ENCODE measurements around the gene BICD2.
"Not testable (repeated sequence)": the region's sequence is repeated elsewhere in the genome, so short reads cannot be mapped to it uniquely, and the experiment has no call there.

BICD2 gene

DNA sequence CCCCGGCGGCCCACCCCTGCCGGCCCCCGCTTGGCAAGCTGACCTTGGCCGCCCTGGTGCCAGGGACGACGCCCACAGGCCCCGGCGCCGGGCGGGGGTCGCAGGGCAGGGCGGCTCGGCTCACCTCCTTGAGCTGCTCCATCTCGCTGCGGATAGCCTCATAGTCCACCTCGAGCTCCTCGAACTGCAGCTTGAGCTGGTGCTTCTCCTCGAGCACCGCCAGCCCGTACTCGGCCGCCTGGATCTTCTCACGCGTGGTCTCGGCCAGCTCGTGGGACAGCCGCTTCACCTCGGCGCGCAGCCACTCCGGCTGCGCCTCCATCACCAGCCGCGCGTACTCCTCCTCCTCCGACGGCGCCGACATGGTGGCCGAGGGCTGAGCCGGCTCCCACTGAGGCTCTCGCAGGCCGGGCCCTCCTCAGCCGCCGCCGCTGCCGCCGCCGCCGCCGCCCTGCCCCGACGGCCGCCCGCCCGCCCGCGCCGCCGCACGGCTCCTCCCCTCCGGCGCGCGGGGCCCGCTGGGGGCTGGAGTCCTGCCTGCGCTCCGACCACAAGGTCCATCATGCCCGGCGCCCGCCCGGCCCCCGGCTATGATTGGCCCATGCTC lies at the start of gene BICD2:
TSS of gene BICD2 (minus strand) at position 453 of the 607 bp plus-strand sequence. CDS start at position 364, 89 bp downstream.
- no peak for DNase-seq

DNA sequence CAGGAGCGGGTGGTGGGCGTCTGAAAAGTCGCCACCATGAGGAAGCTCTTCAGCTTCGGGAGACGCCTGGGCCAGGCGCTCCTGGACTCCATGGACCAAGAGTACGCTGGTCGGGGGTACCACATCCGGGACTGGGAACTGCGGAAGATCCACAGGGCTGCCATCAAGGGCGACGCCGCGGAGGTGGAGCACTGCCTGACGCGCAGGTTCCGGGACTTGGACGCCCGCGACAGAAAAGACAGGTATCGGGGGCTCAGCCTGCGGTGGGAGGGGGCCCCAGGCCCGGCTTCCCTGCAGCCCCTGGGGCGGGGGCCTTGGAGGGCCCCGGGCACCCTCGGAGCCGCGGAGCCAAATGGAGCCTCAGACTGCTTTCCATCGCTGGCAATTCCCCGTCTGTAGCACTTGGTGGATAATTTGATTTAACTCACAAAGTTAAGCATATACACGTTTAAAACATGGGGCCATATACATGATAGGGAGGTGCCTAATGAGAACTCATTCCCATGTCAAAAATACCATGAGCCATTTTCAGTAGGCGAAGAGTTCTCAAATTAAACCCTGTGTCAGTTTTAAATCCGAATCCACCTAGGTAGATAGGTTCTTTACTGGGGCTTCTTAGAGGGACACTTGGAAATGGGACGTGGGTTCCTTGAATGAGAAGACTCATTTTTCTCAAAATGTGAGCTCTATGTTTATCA lies 45.1 kb upstream of the BICD2 start:
- not testable (repeated sequence) for DNase-seq

GRCh38 chr9:92808726-92809451 lies 44.3 kb upstream of the BICD2 start:
- peak; percentile 58 for DNase-seq

DNA sequence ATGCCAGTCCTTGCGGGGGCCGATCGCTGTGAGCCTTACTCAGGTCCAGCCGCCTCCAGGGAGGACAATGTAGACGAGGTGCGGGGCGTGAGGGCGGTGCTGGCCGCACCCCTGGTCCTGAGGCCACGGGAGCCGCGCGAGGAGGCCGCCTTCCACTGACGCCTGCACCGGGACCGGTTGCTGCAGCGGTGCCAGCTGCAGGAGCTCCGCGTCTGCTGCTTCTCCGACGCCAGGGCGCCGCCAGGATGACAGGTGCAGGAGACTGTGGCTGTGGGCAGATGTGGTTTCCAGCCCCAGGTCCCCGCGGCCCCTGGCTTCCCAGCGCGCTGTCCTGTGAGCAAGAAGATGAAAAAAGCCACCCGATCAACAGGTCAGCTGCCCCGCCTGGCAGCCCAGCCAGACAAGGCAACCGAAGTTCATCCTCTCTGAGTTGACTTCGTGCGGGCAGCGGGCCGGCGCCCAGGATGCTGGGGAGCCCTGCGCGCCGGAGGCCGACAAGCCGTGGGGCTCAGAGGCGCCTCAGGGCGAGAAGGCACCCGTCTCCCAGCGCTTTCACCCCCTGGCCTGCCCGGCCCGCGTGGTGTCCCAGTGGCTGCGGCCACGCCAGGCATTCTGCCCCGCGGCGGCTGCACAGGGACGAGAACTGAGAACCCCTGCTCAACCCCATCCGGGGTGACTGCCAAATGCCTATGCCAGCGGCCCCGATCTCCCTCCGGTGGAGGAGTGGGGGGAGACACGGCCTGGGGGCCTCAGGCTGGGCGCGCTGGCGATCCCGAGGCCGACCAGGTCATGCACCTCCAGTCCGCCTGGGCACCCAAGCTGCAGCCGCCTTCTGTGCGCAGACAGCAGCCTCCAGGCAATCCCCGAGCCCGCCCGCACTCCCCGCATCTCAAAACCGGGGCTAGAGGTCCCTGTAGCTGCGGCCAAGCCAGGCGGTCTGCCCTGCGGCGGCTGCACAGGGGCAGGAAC lies 43.4 kb upstream of the BICD2 start:
- no peak for DNase-seq

- no peak for DNase-seq
Observed at GRCh38 chr9:92807031-92807756, 42.6 kb upstream of the BICD2 start.

GRCh38 chr9:92804727-92805126 lies 40.1 kb upstream of the BICD2 start:
- peak; percentile 17 for DNase-seq

GRCh38 chr9:92798358-92798757 lies 33.7 kb upstream of the BICD2 start:
- no peak for DNase-seq

DNA sequence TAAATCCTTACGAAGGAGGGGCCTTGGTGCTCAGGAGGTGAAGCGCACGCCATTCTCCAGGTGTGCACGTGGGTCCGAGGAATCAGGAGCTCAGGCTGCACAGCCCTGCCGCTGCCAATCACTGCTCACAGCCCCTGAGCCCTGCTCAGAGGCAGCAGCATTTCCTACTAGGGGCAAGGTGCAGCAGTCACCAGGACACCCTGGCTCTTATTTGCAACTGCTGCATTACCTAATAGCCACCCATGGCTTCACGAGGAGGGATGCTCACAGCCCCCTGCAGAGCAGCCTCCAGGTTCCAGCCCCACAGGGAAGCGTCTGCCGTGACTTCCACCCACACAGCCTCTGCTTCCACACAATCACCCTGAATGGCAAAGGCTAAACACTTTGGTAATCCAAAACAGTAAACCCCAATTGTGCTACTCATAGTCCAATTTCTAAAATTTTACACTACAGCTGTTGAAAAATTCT lies 31.7 kb upstream of the BICD2 start:
- DNase-seq = not testable (repeated sequence)

- DNase-seq = no peak
Observed at GRCh38 chr9:92795598-92796336, 31.1 kb upstream of the BICD2 start.

- DNase-seq = no peak
Observed at GRCh38 chr9:92795000-92795399, 30.4 kb upstream of the BICD2 start.

GRCh38 chr9:92794426-92794825 lies 29.8 kb upstream of the BICD2 start:
- no peak for DNase-seq

DNA sequence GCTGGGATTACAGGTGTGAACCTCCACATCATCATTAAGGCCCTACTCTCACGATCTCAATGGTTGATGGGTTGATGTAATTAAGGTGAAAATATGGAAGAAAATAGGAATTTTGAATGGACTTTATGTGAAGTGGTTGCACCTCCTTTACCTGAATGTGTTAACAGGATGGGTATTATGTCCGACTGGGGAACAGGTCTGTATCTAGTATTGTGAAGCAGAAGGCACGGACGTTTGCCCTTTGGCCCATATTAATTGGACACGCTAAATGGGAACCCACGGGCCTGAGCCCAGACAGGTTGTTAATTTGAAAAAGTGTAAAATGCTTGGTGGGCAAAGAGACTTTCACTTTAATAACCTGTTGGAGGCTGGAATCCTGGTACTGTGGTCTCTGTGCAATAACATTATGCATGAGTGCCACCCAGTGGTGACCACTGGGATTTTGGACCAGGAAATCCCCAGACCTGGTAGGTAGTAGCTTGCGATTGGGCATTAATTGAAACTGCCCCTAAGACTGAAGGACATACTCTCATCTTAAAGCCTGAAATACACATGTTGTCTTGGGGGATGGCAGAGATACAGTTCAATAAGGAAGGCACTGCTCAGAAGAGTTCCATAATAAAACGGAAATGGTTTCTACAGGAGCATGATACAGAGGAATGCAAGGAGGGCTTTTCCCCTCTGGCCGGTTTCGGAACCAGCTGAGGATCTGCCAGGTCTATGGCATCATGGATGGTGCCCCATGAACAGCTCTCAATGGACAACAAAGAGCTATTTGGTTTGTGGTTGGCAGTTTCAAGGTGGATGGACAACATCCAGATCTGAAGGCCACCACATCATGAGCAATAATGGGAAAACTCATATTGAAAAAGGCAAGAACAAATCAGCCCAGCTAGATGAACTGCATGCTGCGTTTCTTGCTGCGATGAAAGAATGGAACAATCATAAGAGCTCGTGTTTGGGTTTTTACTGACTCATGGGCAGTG lies 26.2 kb upstream of the BICD2 start:
- DNase-seq = peak; percentile 68

- DNase-seq = no peak
Observed at GRCh38 chr9:92786298-92786697, 21.7 kb upstream of the BICD2 start.

- no peak for DNase-seq
Observed at GRCh38 chr9:92781899-92782298, 17.3 kb upstream of the BICD2 start.

GRCh38 chr9:92780206-92780605 lies 15.6 kb upstream of the BICD2 start:
- DNase-seq = no peak

DNA sequence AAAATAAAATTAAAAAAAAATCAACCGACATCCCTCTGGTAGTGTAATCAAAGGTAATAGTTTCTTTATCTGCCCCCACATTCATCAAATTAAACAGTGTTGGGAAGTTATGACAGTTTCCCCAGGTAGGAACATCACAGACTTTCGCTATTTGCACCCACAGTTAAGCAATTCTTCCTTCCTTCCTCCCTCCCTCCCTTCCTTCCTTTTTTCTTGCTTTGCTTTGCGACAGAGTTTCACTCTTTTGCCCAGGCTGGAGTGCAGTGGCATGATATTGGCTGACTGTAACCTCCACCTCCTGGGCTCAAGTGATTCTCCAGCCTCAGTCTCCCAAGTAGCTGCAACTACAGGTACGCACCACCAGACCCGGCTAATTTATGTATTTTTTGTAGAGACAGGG lies 10.8 kb upstream of the BICD2 start:
- DNase-seq = no peak

GRCh38 chr9:92774274-92774673 lies 9.6 kb upstream of the BICD2 start:
- peak; percentile 92 for DNase-seq

GRCh38 chr9:92773810-92774209 lies 9.2 kb upstream of the BICD2 start:
- no peak for DNase-seq

GRCh38 chr9:92771309-92771708 lies 6.7 kb upstream of the BICD2 start:
- no peak for DNase-seq

All from fibroblast of skin of right quadriceps (primary cell).